Gastrocnemius medialis (tissue), 4 donors: ENCODE data around the gene PEX5L. TPM values are rescaled to one million over a fixed set of nuclear protein-coding genes. Genes with fewer than 3 reads are reported as not detected.

Source experiments
- ATAC-seq, 2 donors: fragments of 150-250 bp; one replicate each; pipeline ENCODE4 v1.9.1; 2016
- DNase-seq, 2 donors: peaks; one replicate each; pipeline ENCODE4 v3.0.0-alpha.2; 2019
- H3K27ac ChIP-seq, 4 donors: fragments of 200-600 bp; sonication (generic); 1 replicate in 1 of 4; 2 replicates in 3 of 4; pipeline ENCODE4 v1.5.1; 2016 to 2018; ENCODE audit warnings: mild to moderate bottlenecking in 2 of 4, moderate library complexity in 1 of 4
- H3K27me3 ChIP-seq, 3 donors: fragments of 200-600 bp; sonication (generic) in 2 of 3; 1 replicate in 1 of 3; 2 replicates in 2 of 3; pipeline versions ENCODE4 v1.5.1 to v1.6.0; 2016 to 2019; ENCODE audit warnings: mild to moderate bottlenecking in 1 of 3, moderate library complexity in 1 of 3
- H3K36me3 ChIP-seq, 2 donors: fragments of 200-600 bp; sonication (generic) in 1 of 2; one replicate each; pipeline ENCODE4 v1.5.1; 2017 to 2018
- H3K4me1 ChIP-seq, 2 donors: fragments of 200-600 bp; sonication (generic) in 1 of 2; one replicate each; pipeline ENCODE4 v1.5.1; 2016 to 2017; ENCODE audit warnings: mild to moderate bottlenecking in 2 of 2
- H3K4me3 ChIP-seq, 4 donors: fragments of 200-600 bp; sonication (generic) in 3 of 4; 1 replicate in 1 of 4; 2 replicates in 3 of 4; pipeline ENCODE4 v1.5.1; 2016 to 2019; ENCODE audit warnings: mild to moderate bottlenecking in 2 of 4
- H3K9me3 ChIP-seq, 3 donors: fragments of 200-600 bp; sonication (generic) in 2 of 3; 1 replicate in 1 of 3; 2 replicates in 2 of 3; pipeline ENCODE4 v1.5.1; 2016 to 2019
- CTCF ChIP-seq, 5 experiments: fragments of 450-650 bp in 3 of 5; fragments of 200-600 bp in 2 of 5; sonication (generic) in 2 of 5; IDR thresholded peaks in 4 of 5; conservative IDR thresholded peaks in 1 of 5; 1 replicate in 4 of 5; 2 replicates in 1 of 5; pipeline ENCODE4 v1.5.1; 2016 to 2019; ENCODE audit warnings: antibody characterized with exemption in 5 of 5, mild to moderate bottlenecking in 3 of 5, moderate library complexity in 3 of 5
- POLR2A ChIP-seq, 2 donors: fragments of 450-650 bp; IDR thresholded peaks; one replicate each; pipeline ENCODE4 v1.6.1; 2017; ENCODE audit warnings: antibody characterized with exemption in 2 of 2, mild to moderate bottlenecking in 2 of 2, moderate library complexity in 2 of 2
- in situ Hi-C, 4 donors: fragments of 200-750 bp; cut with MboI; loops; one replicate each; pipeline versions ENCODE4 v1.15.0 to v1.8.0; 2017; ENCODE audit warnings: low sequenced_read_pairs in 4 of 4
- intact Hi-C: fragments of 100-400 bp; cut with DNase I; formaldehyde crosslinking; loops from one replicate; pipeline ENCODE4 v1.15.1; 2023; ENCODE audit warnings: low total_unique reads
- total RNA-seq, 4 donors: library from RNA; depleted of rRNA; stranded (reverse); fragments of >200 nt; gene quantifications; one replicate each; pipeline versions ENCODE4 v1.1.0 to v1.2.3, GENCODE V29; 2016

Gene PEX5L
- total RNA-seq, 4 donors from 2014 or later: 0.16 TPM; not detected in 3

- Histone ChIP-seq H3K27me3 (no peaks in the 10 kb centered on the region), H3K36me3 (no peaks in the 10 kb centered on the region), H3K27ac (no peak overlapping the region), H3K4me1 (no peaks in the 10 kb centered on the region), H3K9me3 (no peaks in the 10 kb centered on the region), H3K4me3 (no peak overlapping the region)
- in situ Hi-C loops: no loop called here
- no peak for TF ChIP-seq CTCF (IDR thresholded peaks at IDR 0.05 in 4 of 5, conservative IDR thresholded peaks at IDR 0.05 in 1 of 5)
- no peak for TF ChIP-seq POLR2A (IDR thresholded peaks at IDR 0.05)
- DNase-seq (no peak), ATAC-seq (no peak)
- intact Hi-C loops: no loop called here
Measured at GRCh38 chr3:179907784-179908482, 128.8 kb downstream of the PEX5L start.

- Histone ChIP-seq H3K4me3 (no peak overlapping the region), H3K27me3 (peaks cover 0 to 9% (median 0%) of the 10 kb centered on the region in 3 donors), H3K9me3 (no peaks in the 10 kb centered on the region), H3K36me3 (no peaks in the 10 kb centered on the region), H3K4me1 (no peaks in the 10 kb centered on the region), H3K27ac (no peak overlapping the region)
- in situ Hi-C loops: no loop called here
- DNase-seq (no peak), ATAC-seq (no peak)
- TF ChIP-seq CTCF (IDR thresholded peaks at IDR 0.05 in 4 of 5, conservative IDR thresholded peaks at IDR 0.05 in 1 of 5) (no peak), POLR2A (IDR thresholded peaks at IDR 0.05) (no peak)
- intact Hi-C loops: no loop called here
Measured at GRCh38 chr3:179902061-179902460, 134.7 kb downstream of the PEX5L start.

GRCh38 chr3:179898024-179898423 is 138.7 kb downstream of the PEX5L start:
- in situ Hi-C loops: no loop called here
- no peaks in the 10 kb centered on the region for H3K9me3 ChIP-seq
- peaks cover 0 to 9% (median 0%) of the 10 kb centered on the region in 3 donors for H3K27me3 ChIP-seq
- DNase-seq (no peak), ATAC-seq (no peak)
- no peak overlapping the region for H3K27ac ChIP-seq
- intact Hi-C loops: no loop called here
- TF ChIP-seq CTCF (IDR thresholded peaks at IDR 0.05 in 4 of 5, conservative IDR thresholded peaks at IDR 0.05 in 1 of 5): no peak
- TF ChIP-seq POLR2A (IDR thresholded peaks at IDR 0.05): no peak
- no peaks in the 10 kb centered on the region for H3K36me3 ChIP-seq
- H3K4me1 ChIP-seq: no peaks in the 10 kb centered on the region
- no peak overlapping the region for H3K4me3 ChIP-seq

- Histone ChIP-seq H3K4me3 (no peak overlapping the region), H3K36me3 (no peaks in the 10 kb centered on the region), H3K4me1 (no peaks in the 10 kb centered on the region), H3K27ac (no peak overlapping the region), H3K9me3 (no peaks in the 10 kb centered on the region), H3K27me3 (peaks cover 0 to 9% (median 0%) of the 10 kb centered on the region in 3 donors)
- intact Hi-C loops: no loop called here
- TF ChIP-seq POLR2A (IDR thresholded peaks at IDR 0.05): no peak
- TF ChIP-seq CTCF (IDR thresholded peaks at IDR 0.05 in 4 of 5, conservative IDR thresholded peaks at IDR 0.05 in 1 of 5): no peak
- no peak for DNase-seq
- ATAC-seq: no peak
- in situ Hi-C loops: no loop called here
Measured at GRCh38 chr3:179897231-179897630, 139.5 kb downstream of the PEX5L start.

- Histone ChIP-seq H3K36me3 (no peaks in the 10 kb centered on the region), H3K27ac (no peak overlapping the region), H3K9me3 (no peaks in the 10 kb centered on the region), H3K4me3 (no peak overlapping the region), H3K4me1 (no peaks in the 10 kb centered on the region), H3K27me3 (peaks cover 0 to 4% (median 0%) of the 10 kb centered on the region in 3 donors)
- no peak for DNase-seq
- intact Hi-C loops: no loop called here
- TF ChIP-seq POLR2A (IDR thresholded peaks at IDR 0.05) (no peak), CTCF (IDR thresholded peaks at IDR 0.05 in 4 of 5, conservative IDR thresholded peaks at IDR 0.05 in 1 of 5) (no peak)
- in situ Hi-C loops: no loop called here
- ATAC-seq: no peak
Measured at GRCh38 chr3:179896507-179896906, 140.2 kb downstream of the PEX5L start.
